Central memory CD8-positive, alpha-beta T cell (primary cell): Measurements from ENCODE around the gene DBET.
"Not testable (repeated sequence)": the region's sequence is repeated elsewhere in the genome, so short reads cannot be mapped to it uniquely, and the experiment has no call there.

Experiments
- ATAC-seq: fragments of 150-1000 bp; cut with Tn5 transposase; replicated peaks from 2 replicates; pipeline ENCODE4 v1.10.0; 2022; ENCODE audit warnings: mild to moderate bottlenecking, moderate FRiP score, moderate number of reproducible peaks; ENCODE audit not compliant: poor library complexity, severe bottlenecking; ENCODE audit errors: extremely low read depth
- DNase-seq, 2 donors: peaks; one replicate each; pipeline ENCODE4 v3.0.0; 2021; ENCODE audit warnings: low spot score in 2 of 2
- H3K27ac Mint-ChIP-seq: one replicate; pipeline ENCODE4 v1.8.0; 2022; ENCODE audit warnings: low read depth, mild to moderate bottlenecking, moderate library complexity, mixed read lengths
- H3K27me3 Mint-ChIP-seq: one replicate; pipeline ENCODE4 v1.8.0; 2022; ENCODE audit warnings: mixed read lengths
- H3K36me3 Mint-ChIP-seq: one replicate; pipeline ENCODE4 v1.8.0; 2022; ENCODE audit warnings: mild to moderate bottlenecking, moderate library complexity, mixed read lengths; ENCODE audit not compliant: insufficient read depth
- H3K4me1 Mint-ChIP-seq: one replicate; pipeline ENCODE4 v1.8.0; 2022; ENCODE audit warnings: mixed read lengths
- H3K4me3 Mint-ChIP-seq: one replicate; pipeline ENCODE4 v1.8.0; 2022; ENCODE audit warnings: mild to moderate bottlenecking, moderate library complexity, mixed read lengths
- H3K9me3 Mint-ChIP-seq: one replicate; pipeline ENCODE4 v1.8.0; 2022; ENCODE audit warnings: mixed read lengths

DBET gene

GRCh38 chr4:190064342-190064741 lies at the start of gene DBET:
Gene DBET (plus strand): TSS chr4:190064502.
- not testable (repeated sequence) for DNase-seq, H3K27me3 Mint-ChIP-seq, H3K27ac Mint-ChIP-seq, H3K4me3 Mint-ChIP-seq, H3K9me3 Mint-ChIP-seq, ATAC-seq, H3K4me1 Mint-ChIP-seq, H3K36me3 Mint-ChIP-seq

DNA sequence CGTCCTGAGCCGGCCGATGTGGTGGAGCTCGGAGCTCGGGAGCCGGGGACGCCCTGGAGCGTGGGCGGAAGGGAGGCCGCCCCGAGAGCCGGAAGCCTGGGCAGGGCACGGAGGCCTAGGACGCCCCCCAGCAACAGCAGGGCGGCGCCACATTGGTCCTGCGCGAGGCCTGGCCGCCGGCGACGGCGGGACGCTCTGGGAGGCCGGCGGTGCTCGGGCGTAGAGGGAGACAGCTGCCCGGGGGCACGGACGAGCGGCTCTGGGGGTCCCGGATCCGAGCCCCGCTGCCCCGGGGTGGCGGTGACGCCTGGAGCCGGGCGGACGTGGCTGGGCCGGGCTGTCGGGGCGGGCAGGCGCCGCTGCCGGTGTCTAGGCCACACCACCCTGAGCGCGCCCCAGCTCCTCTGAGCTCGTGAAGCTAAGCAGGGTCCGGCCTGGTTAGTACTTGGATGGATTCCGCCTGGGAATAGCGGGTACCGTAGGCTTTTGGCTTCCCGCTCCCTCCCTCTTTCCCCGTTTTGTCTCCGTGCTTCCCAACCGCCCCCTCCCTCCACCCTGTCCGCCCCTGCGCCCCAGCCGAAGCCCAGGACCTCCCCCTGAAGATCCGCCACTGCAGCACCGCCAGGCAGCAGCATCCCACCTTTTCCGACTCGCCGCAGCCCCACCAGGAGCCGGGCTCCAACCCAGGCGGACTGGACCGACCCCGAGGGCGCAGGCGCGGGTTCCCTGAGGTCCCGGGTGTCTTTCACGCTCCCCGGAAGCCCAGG lies 49.3 kb upstream of the DBET start:
- H3K4me3 Mint-ChIP-seq: peak overlapping the region; percentile 56
- no peaks in the 10 kb centered on the region for H3K9me3 Mint-ChIP-seq
- H3K27me3 Mint-ChIP-seq: peaks cover 71% of the 10 kb centered on the region
- peaks cover 9% of the 10 kb centered on the region for H3K36me3 Mint-ChIP-seq
- H3K27ac Mint-ChIP-seq: no peak overlapping the region
- H3K4me1 Mint-ChIP-seq: peaks cover 35% of the 10 kb centered on the region
- ATAC-seq (peak; percentile 50), DNase-seq (no peak)

- Mint-ChIP-seq H3K4me3 (peak overlapping the region; percentile 56), H3K27me3 (peaks cover 79% of the 10 kb centered on the region), H3K36me3 (peaks cover 11% of the 10 kb centered on the region), H3K4me1 (peaks cover 39% of the 10 kb centered on the region), H3K27ac (peak overlapping the region; percentile 5), H3K9me3 (no peaks in the 10 kb centered on the region)
- ATAC-seq (no peak), DNase-seq (no peak)
These were observed 48.5 kb upstream of the DBET start for GRCh38 chr4:190015538-190016368.

- peak overlapping the region; percentile 5 for H3K27ac Mint-ChIP-seq
- ATAC-seq (no peak), DNase-seq (no peak)
- H3K4me3 Mint-ChIP-seq: peak overlapping the region; percentile 56
- H3K36me3 Mint-ChIP-seq: peaks cover 12% of the 10 kb centered on the region
- no peaks in the 10 kb centered on the region for H3K9me3 Mint-ChIP-seq
- peaks cover 86% of the 10 kb centered on the region for H3K27me3 Mint-ChIP-seq
- peaks cover 46% of the 10 kb centered on the region for H3K4me1 Mint-ChIP-seq
These were observed 47.7 kb upstream of the DBET start for GRCh38 chr4:190016369-190017289.

DNA sequence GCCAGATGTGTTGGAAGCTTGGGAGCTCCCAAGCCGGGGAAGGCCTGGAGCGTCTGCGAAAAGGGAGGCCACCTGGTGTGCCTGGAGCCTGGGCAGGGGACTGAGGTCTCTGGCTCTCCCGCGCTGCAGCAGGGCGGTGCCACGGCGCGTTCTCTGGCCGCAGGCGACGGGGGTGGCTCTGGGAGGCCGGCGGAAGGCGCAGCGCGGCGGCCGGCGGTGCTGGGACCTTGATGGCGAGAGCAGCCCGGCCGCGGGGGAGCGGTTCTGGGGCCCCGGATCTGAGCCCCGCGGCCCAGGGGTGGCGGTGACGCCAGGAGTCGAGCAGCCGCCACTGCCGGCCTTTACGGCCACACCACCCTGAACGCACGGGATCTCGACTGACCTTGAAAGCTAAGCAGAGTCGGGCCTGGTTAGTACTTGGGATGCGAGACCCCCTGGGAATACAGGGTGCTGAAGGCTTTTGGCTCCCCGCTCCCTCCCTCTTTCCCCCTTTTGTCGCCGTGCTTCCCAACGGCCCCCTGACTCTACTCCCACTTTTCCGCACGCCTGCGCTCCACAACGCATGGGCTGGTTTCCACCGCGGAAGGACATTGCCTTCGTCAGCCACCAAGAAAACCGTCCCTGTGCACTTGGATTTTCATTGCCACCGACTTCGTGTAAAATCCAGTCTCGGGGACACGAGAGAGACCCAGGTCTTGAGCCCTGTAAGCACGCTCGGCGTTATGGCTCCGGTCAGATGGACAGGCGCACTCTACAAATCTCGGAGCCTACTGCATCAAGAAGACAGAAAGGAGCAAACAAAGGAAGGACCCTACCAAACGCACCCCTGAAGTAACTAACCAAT lies 46.7 kb upstream of the DBET start:
- no peak overlapping the region for H3K27ac Mint-ChIP-seq

DNA sequence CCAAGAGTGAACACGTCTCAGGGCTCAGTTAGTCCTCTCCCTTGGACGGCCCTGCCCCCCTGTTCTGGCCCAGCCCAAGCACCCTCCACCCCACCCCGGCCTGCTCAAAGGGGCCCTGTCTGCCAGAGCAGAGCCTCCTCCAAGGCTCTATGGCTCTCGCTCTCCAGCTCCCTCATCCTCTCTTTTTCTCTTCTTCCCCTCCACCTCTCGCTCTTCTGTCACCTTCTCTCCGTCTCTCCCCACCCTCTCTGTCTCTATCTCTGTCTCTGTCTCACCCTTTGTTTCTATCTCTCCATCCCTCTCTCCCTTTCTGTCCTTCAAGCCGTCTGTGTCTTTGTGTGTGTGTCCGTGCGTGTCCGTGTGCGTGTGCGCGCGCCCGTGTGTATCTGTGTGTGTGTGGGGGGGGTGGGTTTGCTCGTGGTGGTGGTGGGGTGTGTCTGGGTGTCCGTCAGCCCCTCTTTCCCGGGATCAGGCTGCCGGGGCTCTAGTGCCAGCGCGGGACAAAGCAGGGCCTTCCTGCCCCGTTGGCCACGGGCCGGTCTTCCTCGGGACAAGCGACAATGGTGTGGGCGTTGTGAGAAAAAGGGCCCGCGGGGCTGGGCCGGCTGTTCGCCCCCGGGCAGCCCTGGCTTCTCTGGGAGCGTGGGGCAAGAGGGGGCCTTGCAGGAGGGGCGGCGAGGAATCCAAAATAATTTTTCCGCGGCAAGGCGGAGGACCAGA lies 45.9 kb upstream of the DBET start:
- ATAC-seq (no peak), DNase-seq (no peak)
- Mint-ChIP-seq H3K4me3 (peak overlapping the region; percentile 1), H3K27ac (no peak overlapping the region), H3K36me3 (peaks cover 15% of the 10 kb centered on the region), H3K9me3 (no peaks in the 10 kb centered on the region), H3K27me3 (peaks cover 77% of the 10 kb centered on the region), H3K4me1 (peaks cover 46% of the 10 kb centered on the region)

More for the DNA sequence above, 46.7 kb upstream of the DBET start:
- Mint-ChIP-seq H3K9me3 (no peaks in the 10 kb centered on the region), H3K4me1 (peaks cover 46% of the 10 kb centered on the region), H3K4me3 (peak overlapping the region; percentile 56), H3K27me3 (peaks cover 85% of the 10 kb centered on the region), H3K36me3 (peaks cover 12% of the 10 kb centered on the region)
- ATAC-seq (no peak), DNase-seq (no peak)

DNA sequence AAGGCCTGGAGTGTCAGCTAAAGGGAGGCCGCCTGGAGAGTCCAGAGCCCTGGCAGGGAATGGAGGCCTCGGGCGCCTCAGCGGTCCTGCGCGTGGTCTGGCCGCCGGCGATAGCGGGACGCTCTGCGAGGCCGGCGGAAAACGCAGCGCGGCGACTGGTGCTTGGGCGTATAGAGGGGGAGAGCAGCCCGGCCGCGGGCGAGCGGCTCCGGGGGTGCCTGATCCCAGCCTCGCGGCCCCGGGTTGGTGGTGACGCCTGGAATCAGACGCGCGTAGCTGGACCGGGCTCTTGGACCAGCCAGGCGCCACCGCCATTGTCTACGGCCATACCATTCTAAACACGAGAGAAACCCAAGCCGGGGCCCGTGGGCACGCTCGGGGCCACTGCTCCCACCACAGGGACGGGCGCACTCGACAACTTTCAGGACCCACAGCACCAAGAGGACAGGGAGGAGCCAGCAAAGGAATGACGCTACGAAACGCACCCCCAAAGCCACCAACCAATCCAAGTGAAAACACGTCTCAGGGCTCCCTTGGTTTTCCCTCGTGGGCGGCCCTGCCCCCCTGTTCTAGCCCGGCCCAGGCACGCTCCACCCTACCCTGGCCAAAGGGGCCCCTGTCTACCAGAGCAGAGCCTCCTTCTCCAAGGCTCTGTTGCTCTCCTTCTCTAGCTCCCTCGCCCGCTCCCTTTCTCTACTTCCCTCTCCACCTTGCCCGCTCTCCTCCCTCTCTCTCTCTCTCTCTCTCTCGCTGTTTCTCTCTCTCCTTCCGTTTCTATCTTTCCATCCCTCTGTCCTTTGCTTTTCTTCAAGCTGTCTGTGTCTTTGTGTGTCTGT lies 45.1 kb upstream of the DBET start:
- ATAC-seq: no peak
- H3K27ac Mint-ChIP-seq: no peak overlapping the region
- peaks cover 15% of the 10 kb centered on the region for H3K36me3 Mint-ChIP-seq
- DNase-seq: no peak
- H3K4me1 Mint-ChIP-seq: peaks cover 41% of the 10 kb centered on the region
- peak overlapping the region; percentile 64 for H3K4me3 Mint-ChIP-seq
- H3K27me3 Mint-ChIP-seq: peaks cover 68% of the 10 kb centered on the region
- H3K9me3 Mint-ChIP-seq: no peaks in the 10 kb centered on the region

- Mint-ChIP-seq H3K4me1 (peaks cover 37% of the 10 kb centered on the region), H3K27me3 (peaks cover 62% of the 10 kb centered on the region), H3K4me3 (peak overlapping the region; percentile 64), H3K36me3 (peaks cover 15% of the 10 kb centered on the region)
- not testable (repeated sequence) for H3K9me3 Mint-ChIP-seq, DNase-seq, H3K27ac Mint-ChIP-seq, ATAC-seq
These were observed 44.3 kb upstream of the DBET start for GRCh38 chr4:190019859-190020463.

GRCh38 chr4:190020790-190021717 lies 43.2 kb upstream of the DBET start:
- no peaks in the 10 kb centered on the region for H3K9me3 Mint-ChIP-seq
- peak overlapping the region; percentile 64 for H3K4me3 Mint-ChIP-seq
- ATAC-seq (no peak), DNase-seq (no peak)
- H3K4me1 Mint-ChIP-seq: peaks cover 30% of the 10 kb centered on the region
- no peak overlapping the region for H3K27ac Mint-ChIP-seq
- peaks cover 15% of the 10 kb centered on the region for H3K36me3 Mint-ChIP-seq
- peaks cover 54% of the 10 kb centered on the region for H3K27me3 Mint-ChIP-seq
